CD4-positive, alpha-beta memory T cell (primary cell): Measurements from ENCODE around the gene MAP4. TPM values are rescaled to one million over a fixed set of nuclear protein-coding genes. Genes with fewer than 3 reads are reported as not detected.

Experiments used
- CTCF ChIA-PET: fragments of 350-600 bp; sonication (Branson Sonifier 250); formaldehyde crosslinking; loops from one replicate; lab custom pipeline; 2021; ENCODE audit warnings: inconsistent platforms; ENCODE audit not compliant: partially characterized antibody; lab: Charles Lee
- POLR2A ChIA-PET: fragments of 350-600 bp; sonication (Branson Sonifier 250); formaldehyde crosslinking; loops from one replicate; lab custom pipeline; 2021; ENCODE audit not compliant: partially characterized antibody; lab: Charles Lee
- DNase-seq, 5 donors: peaks; one replicate each; pipeline versions ENCODE4 v3.0.0 to v3.0.0-alpha.2; 2020 to 2022; ENCODE audit warnings: mixed read lengths in 1 of 5
- H3K27ac ChIP-seq: one replicate; pipeline ENCODE4 v1.7.0; 2013; ENCODE audit warnings: low read depth, low read length
- H3K27me3 ChIP-seq: 2 replicates; pipeline ENCODE4 v1.7.0; 2013; ENCODE audit warnings: mild to moderate bottlenecking, low read length, moderate library complexity; ENCODE audit not compliant: insufficient read depth
- H3K36me3 ChIP-seq: 2 replicates; pipeline ENCODE4 v1.7.0; 2013; ENCODE audit warnings: mild to moderate bottlenecking, low read length, moderate library complexity; ENCODE audit not compliant: insufficient read depth
- H3K4me1 ChIP-seq: 2 replicates; pipeline ENCODE4 v1.7.0; 2013; ENCODE audit warnings: mild to moderate bottlenecking, low read length, moderate library complexity; ENCODE audit not compliant: insufficient read depth
- H3K4me3 ChIP-seq, 2 donors: one replicate each; pipeline ENCODE4 v1.7.0; 2013; ENCODE audit warnings: low read length in 2 of 2, mild to moderate bottlenecking in 1 of 2
- H3K9me3 ChIP-seq, 2 donors: one replicate each; pipeline ENCODE4 v1.7.0; 2013; ENCODE audit warnings: low read length in 2 of 2, control low read depth in 1 of 2; ENCODE audit not compliant: control insufficient read depth in 1 of 2
- H3K27ac Mint-ChIP-seq, 7 donors: one replicate each; pipeline ENCODE4 v1.8.0; 2020 to 2021; ENCODE audit warnings: mixed read lengths in 7 of 7, mild to moderate bottlenecking in 6 of 7, inconsistent platforms in 3 of 7, moderate library complexity in 3 of 7
- H3K27me3 Mint-ChIP-seq, 2 donors: one replicate each; pipeline ENCODE4 v1.8.0; 2020 to 2021; ENCODE audit warnings: mixed read lengths in 2 of 2
- H3K36me3 Mint-ChIP-seq, 2 donors: one replicate each; pipeline ENCODE4 v1.8.0; 2020 to 2021; ENCODE audit warnings: mixed read lengths in 2 of 2, inconsistent platforms in 1 of 2, mild to moderate bottlenecking in 1 of 2
- H3K4me1 Mint-ChIP-seq, 4 donors: one replicate each; pipeline ENCODE4 v1.8.0; 2020 to 2021; ENCODE audit warnings: mixed read lengths in 4 of 4, mild to moderate bottlenecking in 1 of 4
- H3K4me3 Mint-ChIP-seq, 8 donors: one replicate each; pipeline ENCODE4 v1.8.0; 2020 to 2021; ENCODE audit warnings: mixed read lengths in 8 of 8, mild to moderate bottlenecking in 7 of 8, moderate library complexity in 6 of 8, inconsistent platforms in 3 of 8
- H3K9me3 Mint-ChIP-seq, 8 donors: one replicate each; pipeline ENCODE4 v1.8.0; 2020 to 2021; ENCODE audit warnings: mixed read lengths in 8 of 8, mild to moderate bottlenecking in 5 of 8, inconsistent platforms in 3 of 8, moderate library complexity in 1 of 8
- intact Hi-C: fragments of 100-400 bp; cut with micrococcal nuclease; formaldehyde crosslinking; loops from one replicate; pipeline ENCODE4 v1.15.1; 2023
- polyA plus RNA-seq, 2 donors: library from polyadenylated mRNA; unstranded; fragments of 300-500 nt; fragmentation: Illumina TruSeq; gene quantifications; one replicate each; pipeline ENCODE4 v1.2.3, GENCODE V29; 2021
- total RNA-seq, 2 experiments: library from RNA; stranded (reverse); gene quantifications; one replicate each; pipeline ENCODE4 v1.2.3, GENCODE V29; 2021

Gene MAP4
- total and polyA plus RNA-seq, 4 experiments from 2014 or later: 4.4 to 72.6 (median 67.8) TPM

DNA sequence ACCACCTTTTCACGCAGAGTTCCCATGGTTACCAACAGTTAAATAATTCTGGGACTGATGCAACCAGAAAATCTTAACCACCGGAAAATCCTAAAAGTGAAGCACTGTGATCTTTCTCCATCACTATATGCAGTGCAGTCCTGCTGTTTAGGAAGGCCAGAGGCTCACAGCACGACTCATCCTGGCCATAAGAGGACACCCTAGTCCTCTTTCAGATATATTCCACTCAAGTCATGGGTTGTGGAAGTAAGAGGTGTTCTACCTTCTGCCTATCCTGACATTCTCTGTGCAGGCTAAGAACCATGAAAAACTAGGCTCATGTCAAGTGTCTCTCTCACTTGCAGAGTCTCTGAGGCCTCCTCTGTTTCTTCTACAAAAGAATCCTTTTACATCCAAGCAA is 146.1 kb downstream of the MAP4 start:
- Histone ChIP-seq H3K27ac (no peak overlapping the region), H3K36me3 (peaks cover 46% of the 10 kb centered on the region), H3K9me3 (no peaks in the 10 kb centered on the region), H3K4me3 (no peak overlapping the region), H3K4me1 (no peaks in the 10 kb centered on the region), H3K27me3 (no peaks in the 10 kb centered on the region)
- H3K4me3 Mint-ChIP-seq: no peak overlapping the region
- no peak overlapping the region for H3K27ac Mint-ChIP-seq
- ChIA-PET CTCF (no interaction called here), POLR2A (no interaction called here)
- intact Hi-C loops: no loop called here
- no peaks in the 10 kb centered on the region for H3K27me3 Mint-ChIP-seq
- peaks cover 51 to 71% of the 10 kb centered on the region in 2 donors for H3K36me3 Mint-ChIP-seq
- H3K9me3 Mint-ChIP-seq: no peaks in the 10 kb centered on the region
- H3K4me1 Mint-ChIP-seq: no peaks in the 10 kb centered on the region
- no peak for DNase-seq

DNA sequence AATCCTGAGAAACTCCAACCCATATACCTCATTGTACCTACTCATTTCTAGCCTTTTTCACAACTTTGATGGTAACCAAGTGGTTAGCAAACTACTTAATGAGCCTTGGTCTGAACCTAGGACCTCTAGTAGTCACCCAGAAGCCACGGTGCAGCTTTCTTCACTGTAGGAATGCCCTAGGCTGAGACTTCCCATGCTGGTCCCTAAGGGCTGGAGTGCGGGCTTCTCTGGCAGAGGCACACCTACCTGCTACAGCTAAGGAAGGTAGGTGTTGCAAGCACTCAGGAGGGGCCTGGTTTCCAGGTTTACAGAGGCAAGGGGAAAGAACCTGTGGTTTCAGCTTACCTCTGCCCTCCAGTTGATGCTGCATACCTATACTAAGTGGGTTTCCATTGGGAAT is 147.9 kb downstream of the MAP4 start:
- Histone ChIP-seq H3K36me3 (peaks cover 45% of the 10 kb centered on the region), H3K9me3 (no peaks in the 10 kb centered on the region), H3K4me1 (no peaks in the 10 kb centered on the region), H3K27ac (no peak overlapping the region), H3K4me3 (no peak overlapping the region), H3K27me3 (no peaks in the 10 kb centered on the region)
- DNase-seq: no peak
- Mint-ChIP-seq H3K9me3 (no peaks in the 10 kb centered on the region), H3K27me3 (no peaks in the 10 kb centered on the region), H3K4me3 (no peak overlapping the region), H3K4me1 (no peaks in the 10 kb centered on the region), H3K36me3 (peaks cover 52 to 72% of the 10 kb centered on the region in 2 donors), H3K27ac (no peak overlapping the region)
- CTCF ChIA-PET: no interaction called here
- intact Hi-C loops: no loop called here
- POLR2A ChIA-PET: no interaction called here

GRCh38 chr3:47867451-47868044 is 148.7 kb downstream of the MAP4 start:
- Histone ChIP-seq H3K9me3 (no peaks in the 10 kb centered on the region), H3K27me3 (no peaks in the 10 kb centered on the region), H3K27ac (no peak overlapping the region), H3K36me3 (peaks cover 45% of the 10 kb centered on the region), H3K4me3 (no peak overlapping the region), H3K4me1 (no peaks in the 10 kb centered on the region)
- intact Hi-C loops: no loop called here
- H3K9me3 Mint-ChIP-seq: no peaks in the 10 kb centered on the region
- POLR2A ChIA-PET: no interaction called here
- DNase-seq: no peak
- H3K27me3 Mint-ChIP-seq: no peaks in the 10 kb centered on the region
- CTCF ChIA-PET: no interaction called here
- no peaks in the 10 kb centered on the region for H3K4me1 Mint-ChIP-seq
- H3K27ac Mint-ChIP-seq: peak overlapping the region in 5 of 7 donors; percentile 47 to 72 (median 60)
- peaks cover 47 to 71% of the 10 kb centered on the region in 2 donors for H3K36me3 Mint-ChIP-seq
- no peak overlapping the region for H3K4me3 Mint-ChIP-seq

GRCh38 chr3:47865192-47865591 is 151.0 kb downstream of the MAP4 start:
- Mint-ChIP-seq H3K36me3 (peaks cover 31 to 53% of the 10 kb centered on the region in 2 donors), H3K4me3 (no peak overlapping the region), H3K4me1 (no peaks in the 10 kb centered on the region), H3K27ac (peak overlapping the region in 6 of 7 donors; percentile 2 to 76 (median 46)), H3K27me3 (no peaks in the 10 kb centered on the region), H3K9me3 (no peaks in the 10 kb centered on the region)
- H3K4me1 ChIP-seq: no peaks in the 10 kb centered on the region
- H3K4me3 ChIP-seq: no peak overlapping the region
- H3K36me3 ChIP-seq: peaks cover 32% of the 10 kb centered on the region
- ChIA-PET POLR2A (no interaction called here), CTCF (no interaction called here)
- H3K27ac ChIP-seq: no peak overlapping the region
- no peaks in the 10 kb centered on the region for H3K9me3 ChIP-seq
- no peak for DNase-seq
- intact Hi-C loops: no loop called here
- H3K27me3 ChIP-seq: no peaks in the 10 kb centered on the region

GRCh38 chr3:47863391-47864128 is 152.7 kb downstream of the MAP4 start:
- Histone ChIP-seq H3K9me3 (no peaks in the 10 kb centered on the region), H3K27ac (no peak overlapping the region), H3K36me3 (peaks cover 31% of the 10 kb centered on the region), H3K4me1 (no peaks in the 10 kb centered on the region), H3K4me3 (no peak overlapping the region), H3K27me3 (no peaks in the 10 kb centered on the region)
- intact Hi-C loops: no loop called here
- H3K4me1 Mint-ChIP-seq: no peaks in the 10 kb centered on the region
- H3K4me3 Mint-ChIP-seq: no peak overlapping the region
- ChIA-PET POLR2A (no interaction called here), CTCF (interaction anchor here (1.5 kb wide), 1 partner anchor 126 kb away, joined by 3 read pairs; no protein-coding TSS in a partner anchor)
- DNase-seq: no peak
- no peaks in the 10 kb centered on the region for H3K27me3 Mint-ChIP-seq
- no peaks in the 10 kb centered on the region for H3K9me3 Mint-ChIP-seq
- peaks cover 15 to 44% of the 10 kb centered on the region in 2 donors for H3K36me3 Mint-ChIP-seq
- no peak overlapping the region for H3K27ac Mint-ChIP-seq

- intact Hi-C loops: no loop called here
- H3K9me3 Mint-ChIP-seq: no peaks in the 10 kb centered on the region
- H3K36me3 ChIP-seq: peaks cover 34% of the 10 kb centered on the region
- H3K4me3 ChIP-seq: no peak overlapping the region
- no peaks in the 10 kb centered on the region for H3K27me3 ChIP-seq
- CTCF ChIA-PET: no interaction called here
- no peak for DNase-seq
- no peaks in the 10 kb centered on the region for H3K9me3 ChIP-seq
- no peak overlapping the region for H3K4me3 Mint-ChIP-seq
- peak overlapping the region in 4 of 7 donors; percentile 14 to 44 (median 34) for H3K27ac Mint-ChIP-seq
- H3K4me1 Mint-ChIP-seq: no peaks in the 10 kb centered on the region
- POLR2A ChIA-PET: no interaction called here
- H3K36me3 Mint-ChIP-seq: peaks cover 11 to 37% of the 10 kb centered on the region in 2 donors
- H3K27me3 Mint-ChIP-seq: no peaks in the 10 kb centered on the region
- no peaks in the 10 kb centered on the region for H3K4me1 ChIP-seq
- H3K27ac ChIP-seq: no peak overlapping the region
These were observed 156.1 kb downstream of the MAP4 start for GRCh38 chr3:47859956-47860605.

GRCh38 chr3:47857151-47857550 is 159.1 kb downstream of the MAP4 start:
- Mint-ChIP-seq H3K9me3 (no peaks in the 10 kb centered on the region), H3K27ac (peak overlapping the region in 3 of 7 donors; percentile 12 to 52 (median 42)), H3K27me3 (no peaks in the 10 kb centered on the region), H3K4me3 (no peak overlapping the region), H3K4me1 (no peaks in the 10 kb centered on the region), H3K36me3 (peaks cover 8 to 41% of the 10 kb centered on the region in 2 donors)
- Histone ChIP-seq H3K4me3 (no peak overlapping the region), H3K27me3 (no peaks in the 10 kb centered on the region), H3K36me3 (peaks cover 35% of the 10 kb centered on the region), H3K4me1 (no peaks in the 10 kb centered on the region), H3K27ac (no peak overlapping the region), H3K9me3 (no peaks in the 10 kb centered on the region)
- POLR2A ChIA-PET: no interaction called here
- intact Hi-C loops: no loop called here
- CTCF ChIA-PET: no interaction called here
- no peak for DNase-seq
